ENCODE data around the gene TRIM24. TPM values are rescaled to one million over a fixed set of nuclear protein-coding genes. Genes with fewer than 3 reads are reported as not detected.

The TRIM24 gene
- total RNA-seq, 6 donors from 2014 or later, result 11.5 to 30.6 (median 23.7) TPM

- TF ChIP-seq POLR2A (IDR thresholded peaks at IDR 0.05), result no peak
- no peak for TF ChIP-seq CTCF (IDR thresholded peaks at IDR 0.05)
- TF ChIP-seq POLR2AphosphoS5 (IDR thresholded peaks at IDR 0.05), result no peak
- peaks cover 44 to 81% (median 78%) of the 10 kb centered on the region in 4 donors for H3K36me3 ChIP-seq
- H3K4me3 ChIP-seq, result no peak overlapping the region
- H3K4me1 ChIP-seq, result no peaks in the 10 kb centered on the region
- H3K9me3 ChIP-seq, result peaks cover 18 to 46% (median 36%) of the 10 kb centered on the region in 4 donors
- no peak overlapping the region for H3K27ac ChIP-seq
- 94 to 99% methylated on average over 4 of the region's 4 CpGs for WGBS, 2 donors
- no peak for ATAC-seq (ENCODE audit: low FRiP score in 2 of 2)
- H3K27me3 ChIP-seq, result no peaks in the 10 kb centered on the region
- no peak for DNase-seq
Measured at GRCh38 chr7:138553805-138554204, 93.7 kb downstream of the TRIM24 start.

- TF ChIP-seq EP300 (IDR thresholded peaks at IDR 0.05), result no peak
- TF ChIP-seq POLR2A (IDR thresholded peaks at IDR 0.05), result no peak
- TF ChIP-seq CTCF (IDR thresholded peaks at IDR 0.05), result no peak
- no peak for TF ChIP-seq POLR2AphosphoS5 (IDR thresholded peaks at IDR 0.05)
- Histone ChIP-seq H3K4me3 (no peak overlapping the region), H3K4me1 (no peaks in the 10 kb centered on the region), H3K9me3 (peaks cover 18 to 50% (median 36%) of the 10 kb centered on the region in 4 donors), H3K27me3 (no peaks in the 10 kb centered on the region), H3K36me3 (peaks cover 44 to 89% (median 85%) of the 10 kb centered on the region in 4 donors), H3K27ac (no peak overlapping the region)
- DNase-seq (no peak), ATAC-seq (ENCODE audit: low FRiP score in 2 of 2) (no peak)
- 94 to 97% methylated on average over 4 of the region's 4 CpGs for WGBS, 2 donors
Measured at GRCh38 chr7:138554674-138555073, 94.6 kb downstream of the TRIM24 start.

- Histone ChIP-seq H3K27ac (no peak overlapping the region), H3K27me3 (no peaks in the 10 kb centered on the region), H3K36me3 (peaks cover 44 to 98% (median 90%) of the 10 kb centered on the region in 4 donors), H3K4me1 (no peaks in the 10 kb centered on the region), H3K4me3 (no peak overlapping the region), H3K9me3 (peaks cover 18 to 56% (median 37%) of the 10 kb centered on the region in 4 donors)
- ATAC-seq (ENCODE audit: low FRiP score in 2 of 2) (no peak), DNase-seq (no peak)
- 93 to 95% methylated on average over 4 of the region's 4 CpGs for WGBS, 2 donors
- TF ChIP-seq EP300 (IDR thresholded peaks at IDR 0.05), result no peak
- no peak for TF ChIP-seq POLR2AphosphoS5 (IDR thresholded peaks at IDR 0.05)
- TF ChIP-seq CTCF (IDR thresholded peaks at IDR 0.05), result no peak
- no peak for TF ChIP-seq POLR2A (IDR thresholded peaks at IDR 0.05)
Measured at GRCh38 chr7:138555684-138556083, 95.6 kb downstream of the TRIM24 start.

GRCh38 chr7:138556771-138557484, 96.9 kb downstream of the TRIM24 start:
- WGBS, 2 donors, result 95 to 97% methylated on average over 3 of the region's 3 CpGs
- Histone ChIP-seq H3K36me3 (peaks cover 40 to 96% (median 89%) of the 10 kb centered on the region in 4 donors), H3K4me3 (no peak overlapping the region), H3K27ac (no peak overlapping the region), H3K9me3 (peaks cover 18 to 56% (median 37%) of the 10 kb centered on the region in 4 donors), H3K27me3 (no peaks in the 10 kb centered on the region), H3K4me1 (no peaks in the 10 kb centered on the region)
- no peak for DNase-seq
- TF ChIP-seq CTCF (IDR thresholded peaks at IDR 0.05), result no peak
- TF ChIP-seq POLR2AphosphoS5 (IDR thresholded peaks at IDR 0.05), result no peak
- no peak for TF ChIP-seq POLR2A (IDR thresholded peaks at IDR 0.05)
- no peak for TF ChIP-seq EP300 (IDR thresholded peaks at IDR 0.05)
- no peak for ATAC-seq (ENCODE audit: low FRiP score in 2 of 2)

GRCh38 chr7:138559448-138559847, 99.4 kb downstream of the TRIM24 start:
- Histone ChIP-seq H3K4me1 (no peaks in the 10 kb centered on the region), H3K4me3 (no peak overlapping the region), H3K36me3 (peaks cover 31 to 97% (median 85%) of the 10 kb centered on the region in 4 donors), H3K9me3 (peaks cover 18 to 62% (median 53%) of the 10 kb centered on the region in 4 donors), H3K27ac (no peak overlapping the region), H3K27me3 (no peaks in the 10 kb centered on the region)
- TF ChIP-seq EP300 (IDR thresholded peaks at IDR 0.05) (no peak), POLR2A (IDR thresholded peaks at IDR 0.05) (no peak), CTCF (IDR thresholded peaks at IDR 0.05) (no peak), POLR2AphosphoS5 (IDR thresholded peaks at IDR 0.05) (no peak)
- DNase-seq, result no peak
- no peak for ATAC-seq (ENCODE audit: low FRiP score in 2 of 2)
- 97% methylated on average over 5 of the region's 5 CpGs for WGBS, 2 donors
